ENCODE results near the gene GATAD2A.

GATAD2A gene

DNA sequence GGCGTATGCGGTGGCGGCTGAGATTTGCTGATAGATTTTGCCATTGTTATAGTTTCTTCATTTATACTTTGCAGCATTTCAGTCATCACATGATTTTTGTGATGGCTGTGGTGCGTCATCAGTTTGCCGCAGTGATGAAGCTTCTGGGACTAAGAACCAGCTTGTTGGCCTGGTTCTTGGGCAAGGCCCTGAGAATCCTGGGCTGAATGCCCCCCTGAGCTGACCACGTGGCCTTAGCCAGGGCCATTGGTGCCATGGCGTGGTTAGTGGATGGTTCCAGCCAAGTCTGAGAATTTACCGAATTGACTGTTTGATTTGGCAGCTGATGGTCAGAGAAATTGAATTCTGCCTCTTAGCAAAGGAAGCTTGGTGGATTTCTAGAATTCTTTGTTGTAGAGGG, 17.8 kb downstream of the GATAD2A start:
- TF ChIP-seq FOXP2 (optimal IDR thresholded peaks at IDR 0.05; ENCODE audit: borderline replicate concordance, extremely low read depth, extremely low read length, insufficient read depth): no peak

- TF ChIP-seq POLR2AphosphoS5 (IDR thresholded peaks at IDR 0.05; ENCODE audit: low read depth, low read length): no peak
- TF ChIP-seq SIN3A (IDR thresholded peaks at IDR 0.05; ENCODE audit: borderline replicate concordance, insufficient read depth, low read length): no peak
Measured at GRCh38 chr19:19425170-19425875, 19.8 kb downstream of the GATAD2A start.

GRCh38 chr19:19426216-19426615, 20.7 kb downstream of the GATAD2A start:
- TF ChIP-seq POLR2AphosphoS5 (IDR thresholded peaks at IDR 0.05; ENCODE audit: low read depth, low read length): no peak
- TF ChIP-seq TAF1 (IDR thresholded peaks at IDR 0.05; ENCODE audit: borderline replicate concordance, insufficient read depth, low read length): no peak
- TF ChIP-seq SIN3A (IDR thresholded peaks at IDR 0.05; ENCODE audit: borderline replicate concordance, insufficient read depth, low read length): no peak
- TF ChIP-seq, protein P1, sequence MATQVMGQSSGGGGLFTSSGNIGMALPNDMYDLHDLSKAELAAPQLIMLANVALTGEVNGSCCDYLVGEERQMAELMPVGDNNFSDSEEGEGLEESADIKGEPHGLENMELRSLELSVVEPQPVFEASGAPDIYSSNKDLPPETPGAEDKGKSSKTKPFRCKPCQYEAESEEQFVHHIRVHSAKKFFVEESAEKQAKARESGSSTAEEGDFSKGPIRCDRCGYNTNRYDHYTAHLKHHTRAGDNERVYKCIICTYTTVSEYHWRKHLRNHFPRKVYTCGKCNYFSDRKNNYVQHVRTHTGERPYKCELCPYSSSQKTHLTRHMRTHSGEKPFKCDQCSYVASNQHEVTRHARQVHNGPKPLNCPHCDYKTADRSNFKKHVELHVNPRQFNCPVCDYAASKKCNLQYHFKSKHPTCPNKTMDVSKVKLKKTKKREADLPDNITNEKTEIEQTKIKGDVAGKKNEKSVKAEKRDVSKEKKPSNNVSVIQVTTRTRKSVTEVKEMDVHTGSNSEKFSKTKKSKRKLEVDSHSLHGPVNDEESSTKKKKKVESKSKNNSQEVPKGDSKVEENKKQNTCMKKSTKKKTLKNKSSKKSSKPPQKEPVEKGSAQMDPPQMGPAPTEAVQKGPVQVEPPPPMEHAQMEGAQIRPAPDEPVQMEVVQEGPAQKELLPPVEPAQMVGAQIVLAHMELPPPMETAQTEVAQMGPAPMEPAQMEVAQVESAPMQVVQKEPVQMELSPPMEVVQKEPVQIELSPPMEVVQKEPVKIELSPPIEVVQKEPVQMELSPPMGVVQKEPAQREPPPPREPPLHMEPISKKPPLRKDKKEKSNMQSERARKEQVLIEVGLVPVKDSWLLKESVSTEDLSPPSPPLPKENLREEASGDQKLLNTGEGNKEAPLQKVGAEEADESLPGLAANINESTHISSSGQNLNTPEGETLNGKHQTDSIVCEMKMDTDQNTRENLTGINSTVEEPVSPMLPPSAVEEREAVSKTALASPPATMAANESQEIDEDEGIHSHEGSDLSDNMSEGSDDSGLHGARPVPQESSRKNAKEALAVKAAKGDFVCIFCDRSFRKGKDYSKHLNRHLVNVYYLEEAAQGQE (IDR thresholded peaks at IDR 0.05; ENCODE audit: insufficient read depth in 1 of 2, low read depth in 2 of 2, low read length in 2 of 2): no peak
- no peak for TF ChIP-seq FOXP2 (optimal IDR thresholded peaks at IDR 0.05; ENCODE audit: borderline replicate concordance, extremely low read depth, extremely low read length, insufficient read depth)

DNA sequence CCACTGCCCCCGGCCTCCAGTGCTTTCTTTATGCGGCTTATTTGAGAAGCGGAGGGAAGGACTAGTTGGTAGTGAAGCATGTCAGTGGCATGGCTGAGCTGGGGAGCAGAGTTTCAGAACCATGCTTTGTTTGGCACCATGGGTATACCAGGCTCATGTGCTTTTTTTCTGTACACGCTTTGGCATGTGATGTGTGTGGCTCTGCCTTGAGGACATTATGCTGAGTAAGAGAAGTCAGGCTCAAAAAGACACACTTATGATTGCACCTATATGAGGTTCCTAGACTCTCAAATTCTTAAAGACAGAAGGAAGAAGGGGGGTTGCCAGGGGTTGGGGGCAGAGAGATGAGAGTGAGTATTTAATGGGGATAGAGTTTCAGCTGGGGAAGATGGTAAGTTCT, 21.3 kb downstream of the GATAD2A start:
- no peak for TF ChIP-seq FOXP2 (optimal IDR thresholded peaks at IDR 0.05; ENCODE audit: borderline replicate concordance, extremely low read depth, extremely low read length, insufficient read depth)
- no peak for TF ChIP-seq TAF1 (IDR thresholded peaks at IDR 0.05; ENCODE audit: borderline replicate concordance, insufficient read depth, low read length)

DNA sequence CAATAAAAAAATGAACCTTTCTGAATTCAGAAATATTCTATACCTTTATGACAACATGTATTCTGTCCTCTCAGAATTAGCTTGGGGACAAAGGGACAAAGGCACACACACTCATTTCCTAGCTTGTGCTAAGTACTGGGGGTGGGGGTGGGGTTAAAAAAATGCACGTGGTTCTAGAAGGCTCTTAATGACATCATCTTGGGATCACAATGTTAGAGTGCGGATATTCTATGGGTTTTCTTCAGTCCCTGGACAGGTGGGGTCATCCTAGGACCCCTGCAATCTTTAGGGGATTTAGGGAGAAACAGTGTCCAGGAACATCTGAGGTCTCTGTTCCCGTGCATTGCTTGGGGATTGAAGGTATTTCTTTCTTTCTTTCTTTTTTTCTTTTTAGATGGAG, 21.8 kb downstream of the GATAD2A start:
- TF ChIP-seq FOXP2 (optimal IDR thresholded peaks at IDR 0.05; ENCODE audit: borderline replicate concordance, extremely low read depth, extremely low read length, insufficient read depth): no peak
- no peak for TF ChIP-seq POLR2AphosphoS5 (IDR thresholded peaks at IDR 0.05; ENCODE audit: low read depth, low read length)

DNA sequence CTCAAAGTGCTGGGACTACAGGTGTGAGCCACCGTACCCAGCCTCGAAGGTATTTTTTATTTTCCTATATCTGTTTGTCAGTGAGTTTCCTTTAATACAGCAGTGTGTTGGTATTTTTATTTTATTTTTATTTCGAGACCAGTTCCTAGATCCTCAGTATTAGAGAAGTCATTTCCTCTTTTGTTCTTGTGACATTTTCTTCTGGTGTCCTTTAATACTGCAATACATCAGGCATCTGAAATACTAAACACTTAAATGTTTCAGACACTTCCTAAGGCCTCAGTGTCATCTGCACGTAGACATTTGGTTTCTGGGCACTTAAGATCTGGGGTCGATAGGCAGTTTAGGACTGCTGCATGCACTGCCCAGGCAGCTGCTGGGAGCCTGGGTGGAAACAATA, 22.5 kb downstream of the GATAD2A start:
- TF ChIP-seq POLR2AphosphoS5 (IDR thresholded peaks at IDR 0.05; ENCODE audit: low read depth, low read length) (no peak), FOXP2 (optimal IDR thresholded peaks at IDR 0.05; ENCODE audit: borderline replicate concordance, extremely low read depth, extremely low read length, insufficient read depth) (no peak), TAF1 (IDR thresholded peaks at IDR 0.05; ENCODE audit: borderline replicate concordance, insufficient read depth, low read length) (no peak), SIN3A (IDR thresholded peaks at IDR 0.05; ENCODE audit: borderline replicate concordance, insufficient read depth, low read length) (no peak)
- TF ChIP-seq, protein P1 (IDR thresholded peaks at IDR 0.05; ENCODE audit: insufficient read depth in 1 of 2, low read depth in 2 of 2, low read length in 2 of 2): no peak

DNA sequence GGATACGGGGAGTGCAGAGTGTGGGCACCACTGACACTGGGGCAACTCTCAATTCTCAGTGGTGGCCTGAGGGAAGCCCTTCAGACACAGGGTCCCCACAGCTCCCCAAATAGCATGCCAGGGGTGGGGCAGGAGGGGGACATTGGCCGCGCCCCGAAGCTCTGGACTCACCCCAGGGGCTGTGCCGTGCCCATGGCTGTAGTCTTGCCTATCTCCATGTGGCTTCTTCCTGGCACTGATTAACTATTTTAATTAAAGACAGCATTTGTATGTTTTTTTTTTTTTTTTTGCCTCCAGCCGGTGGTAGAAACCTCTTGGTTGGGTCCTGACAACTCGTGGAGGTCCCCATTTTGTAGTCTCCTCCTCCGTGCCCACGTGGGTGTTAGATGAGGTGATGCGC, 23.3 kb downstream of the GATAD2A start:
- TF ChIP-seq TAF1 (IDR thresholded peaks at IDR 0.05; ENCODE audit: borderline replicate concordance, insufficient read depth, low read length): no peak
- TF ChIP-seq, protein P1 (IDR thresholded peaks at IDR 0.05; ENCODE audit: insufficient read depth in 1 of 2, low read depth in 2 of 2, low read length in 2 of 2): no peak
- no peak for TF ChIP-seq POLR2AphosphoS5 (IDR thresholded peaks at IDR 0.05; ENCODE audit: low read depth, low read length)
- TF ChIP-seq SIN3A (IDR thresholded peaks at IDR 0.05; ENCODE audit: borderline replicate concordance, insufficient read depth, low read length): no peak
- TF ChIP-seq FOXP2 (optimal IDR thresholded peaks at IDR 0.05; ENCODE audit: borderline replicate concordance, extremely low read depth, extremely low read length, insufficient read depth): no peak
